ENCODE results near the gene ACIN1.

DNA sequence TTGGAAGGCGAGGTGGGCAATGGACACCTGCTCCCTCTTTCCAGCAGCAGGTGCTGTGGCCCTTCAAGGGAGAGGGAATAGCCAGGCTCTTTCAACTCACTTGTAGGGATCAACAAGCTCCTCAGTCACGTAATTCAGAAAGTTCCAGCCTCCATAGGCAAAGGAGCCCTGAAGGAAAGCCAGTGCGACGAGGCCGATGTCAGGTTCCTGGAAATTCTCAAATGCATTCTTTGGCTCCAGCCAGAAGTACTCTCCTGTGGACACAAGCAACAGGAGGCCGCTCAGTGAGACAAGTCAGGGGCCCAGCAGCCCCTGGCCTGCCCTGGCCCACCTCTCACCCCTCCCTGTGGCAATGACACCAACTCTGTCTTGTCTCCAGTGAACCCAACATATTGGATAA is 45.4 kb upstream of the ACIN1 start:
- no peak for TF ChIP-seq CREB1 (IDR thresholded peaks at IDR 0.05; ENCODE audit: low read depth)
- TF ChIP-seq EP300 (IDR thresholded peaks at IDR 0.05; ENCODE audit: borderline replicate concordance), result no peak
- TF ChIP-seq CEBPB (IDR thresholded peaks at IDR 0.05), result no peak
- TF ChIP-seq, protein P1, sequence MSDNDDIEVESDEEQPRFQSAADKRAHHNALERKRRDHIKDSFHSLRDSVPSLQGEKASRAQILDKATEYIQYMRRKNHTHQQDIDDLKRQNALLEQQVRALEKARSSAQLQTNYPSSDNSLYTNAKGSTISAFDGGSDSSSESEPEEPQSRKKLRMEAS (IDR thresholded peaks at IDR 0.05), result no peak
- TF ChIP-seq RAD21 (IDR thresholded peaks at IDR 0.05; ENCODE audit: low read depth), result no peak
- no peak for TF ChIP-seq TEAD4 (IDR thresholded peaks at IDR 0.05)
- no peak for TF ChIP-seq EGR1 (IDR thresholded peaks at IDR 0.05)
- TF ChIP-seq FOXM1 (IDR thresholded peaks at IDR 0.05; ENCODE audit: borderline replicate concordance, low read depth), result no peak
- TF ChIP-seq, protein P2, sequence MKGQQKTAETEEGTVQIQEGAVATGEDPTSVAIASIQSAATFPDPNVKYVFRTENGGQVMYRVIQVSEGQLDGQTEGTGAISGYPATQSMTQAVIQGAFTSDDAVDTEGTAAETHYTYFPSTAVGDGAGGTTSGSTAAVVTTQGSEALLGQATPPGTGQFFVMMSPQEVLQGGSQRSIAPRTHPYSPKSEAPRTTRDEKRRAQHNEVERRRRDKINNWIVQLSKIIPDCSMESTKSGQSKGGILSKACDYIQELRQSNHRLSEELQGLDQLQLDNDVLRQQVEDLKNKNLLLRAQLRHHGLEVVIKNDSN (IDR thresholded peaks at IDR 0.05), result no peak
- TF ChIP-seq ZBTB7A (IDR thresholded peaks at IDR 0.05; ENCODE audit: low read depth), result no peak
- TF ChIP-seq TAF1 (IDR thresholded peaks at IDR 0.05; ENCODE audit: low read depth), result no peak
- TF ChIP-seq YY1 (IDR thresholded peaks at IDR 0.05; ENCODE audit: low read depth), result no peak

Data from Ishikawa (cell line).